HG03175 (cell line): ENCODE data around the gene PPP6R1.

Source experiments
- ATAC-seq: cut with Tn5 transposase; IDR thresholded peaks from one replicate; pipeline ENCODE4 v1.9.1; 2021; ENCODE audit warnings: mild to moderate bottlenecking, moderate library complexity; ENCODE audit not compliant: unreplicated experiment

PPP6R1 gene

DNA sequence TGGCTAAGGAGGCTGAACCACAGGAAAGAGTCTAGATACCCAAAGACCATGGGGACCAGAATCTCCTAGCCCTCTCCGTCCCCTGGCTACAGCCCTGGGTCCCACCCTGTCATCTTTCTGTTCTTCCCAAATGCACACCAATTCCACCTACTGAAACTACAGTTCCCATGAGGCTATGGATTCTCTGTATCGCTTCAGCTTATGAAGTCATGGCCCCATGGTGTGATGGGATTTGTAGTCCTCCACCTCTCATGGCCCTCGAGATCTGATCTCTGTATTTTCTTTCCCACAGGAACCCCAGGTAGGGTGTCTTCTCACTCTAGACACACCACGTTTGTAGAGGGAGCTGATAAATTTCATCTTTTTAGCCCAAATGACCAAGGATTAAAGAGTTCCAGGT, 61.3 kb downstream of the PPP6R1 start:
- ATAC-seq: no peak

DNA sequence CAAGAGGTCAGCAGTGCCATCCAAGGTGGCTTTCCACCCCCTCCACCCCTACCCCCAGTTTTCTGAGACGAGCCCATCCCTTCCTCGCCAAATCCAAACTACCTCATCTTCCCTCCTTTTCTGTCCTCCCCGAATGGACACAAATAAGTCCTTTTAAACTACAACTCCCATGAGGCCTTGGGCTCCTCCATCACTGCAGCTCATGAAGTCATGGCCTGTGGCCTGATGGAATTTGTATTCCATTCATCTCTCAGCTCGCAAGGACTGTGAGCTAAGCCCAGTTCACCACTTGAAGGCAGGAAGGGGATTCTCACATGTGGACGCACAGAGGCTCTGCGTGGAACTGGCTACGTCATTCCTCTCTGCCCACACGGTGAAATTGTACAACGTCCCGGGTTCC, 62.0 kb downstream of the PPP6R1 start:
- no peak for ATAC-seq

DNA sequence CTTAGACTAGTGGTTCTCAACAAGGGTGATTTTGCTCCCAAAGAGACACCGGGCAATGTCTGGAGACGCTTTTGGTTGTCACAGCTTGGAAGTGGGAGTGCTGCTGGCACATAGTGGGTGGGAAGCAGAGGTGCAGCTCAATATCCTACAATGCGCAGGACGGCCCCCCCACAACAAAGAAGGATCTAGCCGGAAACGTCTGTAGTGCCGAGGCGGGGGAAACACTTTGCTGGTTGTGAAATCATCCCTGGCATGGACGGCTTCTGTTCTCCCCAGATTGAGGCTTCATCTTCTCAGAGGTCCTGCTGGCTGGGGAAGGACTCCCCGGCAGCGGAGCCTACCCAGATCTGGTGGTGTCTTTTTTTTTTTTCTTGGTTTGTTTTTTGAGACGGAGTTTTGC, 65.3 kb downstream of the PPP6R1 start:
- no peak for ATAC-seq

DNA sequence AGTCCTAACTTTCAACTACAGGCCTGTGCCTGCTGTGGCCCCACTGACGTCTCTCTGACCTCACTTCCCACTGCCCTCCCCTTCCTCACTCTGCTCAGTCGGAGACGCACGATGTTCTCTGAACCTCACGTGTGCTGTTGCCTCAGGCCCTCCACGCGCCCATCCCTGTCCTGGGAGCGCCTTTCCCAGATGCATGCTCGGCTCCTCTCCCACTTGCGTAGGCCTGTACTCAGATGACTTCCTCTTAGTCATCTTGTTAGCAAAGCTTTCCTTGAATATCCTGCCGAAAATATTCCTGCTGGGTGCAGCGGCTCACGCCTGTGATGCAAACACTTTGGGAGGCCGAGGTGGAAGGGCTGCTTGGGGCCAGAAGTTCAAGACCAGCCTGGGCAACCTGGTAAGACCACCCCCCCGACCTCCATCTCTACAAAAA, 69.4 kb downstream of the PPP6R1 start:
- ATAC-seq: no peak

DNA sequence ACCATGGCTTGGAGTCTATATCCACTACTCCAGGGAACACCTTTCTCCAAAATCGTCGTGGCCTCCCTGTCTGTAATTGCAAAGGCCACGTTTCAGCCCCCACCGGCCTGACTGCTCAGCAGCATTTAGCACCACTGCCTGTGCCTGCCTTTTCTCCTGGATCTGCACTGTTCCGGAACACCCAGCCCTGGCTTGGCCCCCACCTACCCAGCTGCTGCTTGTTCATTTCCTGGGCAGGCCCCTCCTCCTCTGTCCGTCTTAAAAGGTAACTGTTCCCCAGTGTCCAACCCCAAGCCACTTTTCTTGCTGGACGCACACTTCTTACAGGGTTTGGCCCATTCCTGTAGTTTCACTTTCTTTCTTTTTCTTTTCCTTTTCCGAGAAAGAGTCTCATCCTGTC, 70.2 kb downstream of the PPP6R1 start:
- no peak for ATAC-seq

DNA sequence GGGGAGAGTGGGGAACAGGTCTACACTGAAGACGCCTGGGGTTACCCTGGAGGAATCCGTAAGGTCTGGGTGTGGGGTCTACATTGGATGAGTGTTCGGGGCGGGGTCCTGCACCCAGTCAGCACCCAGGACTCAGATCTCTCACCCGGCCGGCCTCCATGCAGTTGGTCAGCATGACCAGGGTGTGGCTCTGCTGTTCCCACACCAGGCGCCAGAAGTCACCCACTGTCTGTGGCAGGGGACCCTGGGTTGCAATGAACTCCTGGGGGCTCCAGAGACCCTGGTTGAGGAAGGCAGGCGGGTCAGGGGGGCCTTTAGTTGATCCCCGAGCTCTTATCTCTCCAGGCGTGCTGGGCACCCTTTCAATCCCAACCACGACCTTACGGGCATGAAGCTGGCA, 72.7 kb downstream of the PPP6R1 start:
- ATAC-seq: no peak

DNA sequence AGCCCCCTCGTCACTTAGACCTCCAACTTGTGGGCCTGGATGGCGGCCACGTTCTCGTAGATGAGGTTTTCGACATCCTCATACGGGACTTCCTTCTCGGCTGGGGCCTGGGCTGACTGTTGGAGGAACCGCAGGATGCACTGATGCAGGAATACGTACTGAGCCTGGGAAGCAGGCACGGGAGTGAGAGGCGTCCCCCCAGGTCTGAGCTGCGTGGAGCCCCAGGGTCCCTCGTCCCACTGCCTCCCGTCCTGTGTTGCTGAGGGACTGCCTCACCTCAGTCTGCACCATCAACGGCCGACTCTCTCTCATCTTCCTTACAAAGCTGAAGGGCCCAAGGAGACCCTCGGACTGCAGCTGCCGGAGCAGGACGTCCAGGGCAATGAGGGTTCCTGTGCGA, 77.1 kb downstream of the PPP6R1 start:
- no peak for ATAC-seq
